Measurements from ENCODE around the gene AKAP10.
"Not testable (repeated sequence)": the region's sequence is repeated elsewhere in the genome, so short reads cannot be mapped to it uniquely, and the experiment has no call there.

The AKAP10 gene

DNA sequence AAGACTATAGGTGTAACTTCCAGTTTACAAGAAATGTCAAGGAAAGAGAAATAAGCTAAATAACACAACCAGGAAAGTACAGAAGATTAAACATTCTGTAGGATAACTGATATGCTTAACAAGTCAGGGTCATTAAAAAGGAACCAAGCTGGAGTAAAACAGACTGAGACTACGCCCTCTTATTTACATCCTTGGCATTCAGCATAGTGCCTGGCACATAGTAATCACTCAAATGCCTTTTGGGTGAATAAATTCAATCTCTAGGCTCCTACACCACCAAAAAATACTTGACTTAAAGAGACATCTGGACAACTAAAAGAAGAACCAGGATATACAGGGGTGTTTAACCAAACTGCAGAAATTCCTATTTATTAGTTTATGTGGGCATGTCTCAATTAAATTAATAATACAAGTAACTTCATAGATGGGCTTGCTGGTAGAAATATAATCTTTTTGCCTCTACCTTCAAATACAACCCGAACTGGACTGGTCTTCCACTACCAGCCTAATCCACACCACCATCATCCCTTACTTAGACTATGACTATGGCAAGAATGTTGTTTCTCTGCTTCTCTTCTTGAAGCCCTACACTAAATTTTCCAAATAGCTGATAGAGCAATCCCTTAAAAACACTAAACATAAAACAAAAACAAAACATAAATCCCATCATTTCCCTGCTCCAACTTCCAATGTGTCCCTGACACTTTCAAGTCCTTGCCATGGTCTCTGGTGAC, 62.2 kb downstream of the AKAP10 start:
- DNase-seq, result no peak

DNA sequence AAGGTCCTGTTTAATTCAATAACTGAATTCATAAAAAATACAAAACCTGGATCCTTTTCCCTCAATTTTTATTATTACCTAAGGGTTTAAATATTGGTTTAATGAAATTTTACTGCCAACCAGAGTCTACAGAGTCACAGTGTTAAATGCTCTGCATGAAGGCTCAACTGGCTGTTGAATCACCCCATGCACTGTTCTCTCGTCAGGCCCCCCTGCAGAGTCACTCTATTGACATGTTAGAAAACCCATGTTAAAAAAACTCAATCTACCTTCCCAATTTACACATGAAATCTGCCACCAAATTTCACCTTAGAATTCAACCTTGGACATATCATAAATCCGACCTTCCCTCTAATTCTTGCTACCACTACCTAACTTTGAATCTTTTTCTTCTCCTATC, 66.6 kb downstream of the AKAP10 start:
- DNase-seq, result no peak

DNA sequence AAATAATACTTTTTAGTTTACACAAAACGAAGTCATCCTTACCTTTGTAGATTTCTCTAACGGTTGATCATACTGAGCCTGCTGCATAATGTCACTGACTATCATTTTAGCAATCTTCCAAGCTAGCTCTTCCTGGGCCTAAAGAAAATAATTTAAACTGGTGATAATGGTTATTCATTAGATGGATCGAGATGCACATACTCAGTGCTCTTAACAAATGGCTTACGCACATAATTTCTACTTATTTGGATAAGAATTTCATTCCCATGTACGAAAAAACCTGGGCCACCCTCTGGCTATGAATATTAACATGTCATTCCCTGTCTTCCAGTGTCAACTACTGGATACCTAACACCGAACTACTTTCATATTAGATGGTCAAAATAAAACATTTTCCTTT, 68.5 kb downstream of the AKAP10 start:
- no peak for DNase-seq

DNA sequence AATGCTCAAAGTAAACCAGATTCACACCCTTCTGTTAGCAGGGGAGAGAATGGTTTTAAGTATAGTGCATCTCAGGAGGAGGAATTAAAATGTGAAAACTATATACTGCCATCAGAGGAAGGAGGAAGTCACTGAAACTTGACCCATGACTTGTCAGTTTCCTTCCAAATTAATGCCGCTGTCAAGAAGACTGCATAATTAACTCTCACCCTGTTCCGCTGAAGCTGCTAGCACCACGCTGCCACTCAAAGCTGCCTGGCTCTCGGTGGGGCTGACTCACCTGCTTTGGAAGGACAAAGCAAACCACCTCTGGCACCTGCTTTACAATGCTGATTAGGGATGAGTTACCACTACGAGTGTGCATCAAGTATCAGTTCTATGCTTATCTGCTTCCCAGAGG, 72.1 kb downstream of the AKAP10 start:
- DNase-seq, result no peak

DNA sequence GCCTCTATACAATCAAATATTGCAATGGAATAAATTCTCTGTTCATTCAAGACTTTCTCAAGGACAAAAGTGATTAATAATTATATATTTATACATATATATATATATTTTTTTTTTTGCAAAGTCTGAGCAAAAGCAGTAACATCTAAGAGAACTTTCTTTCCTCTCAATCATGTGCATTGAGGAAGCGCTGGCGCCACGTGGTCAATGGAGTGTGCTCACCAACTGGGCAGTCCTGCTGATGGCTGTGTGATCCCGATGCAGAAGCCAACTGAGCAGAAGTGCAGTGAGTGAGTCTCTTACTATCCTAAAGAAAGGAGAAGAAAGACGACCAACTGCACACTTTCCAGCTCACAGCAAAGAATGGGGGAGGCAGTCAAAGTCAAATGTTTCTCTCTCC, 72.7 kb downstream of the AKAP10 start:
- DNase-seq, result no peak

DNA sequence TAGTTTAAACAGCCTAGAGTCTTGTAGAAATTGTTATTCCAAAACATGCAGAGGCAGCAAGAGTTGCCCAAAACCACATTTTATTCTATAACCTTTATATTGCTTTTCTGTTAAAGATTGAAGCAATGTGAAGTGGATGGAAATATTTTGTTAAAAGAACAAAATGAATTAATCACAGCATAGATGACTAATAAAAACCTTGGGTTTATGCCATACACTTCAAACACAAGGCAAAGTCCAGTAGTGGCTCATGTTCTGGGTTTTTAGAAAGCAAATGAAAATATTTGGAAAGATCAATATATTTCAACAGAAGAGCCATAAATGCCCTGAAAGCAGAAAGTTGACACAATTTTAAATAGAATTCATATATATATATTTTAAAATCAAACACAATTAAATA, 73.2 kb downstream of the AKAP10 start:
- DNase-seq, result no peak

DNA sequence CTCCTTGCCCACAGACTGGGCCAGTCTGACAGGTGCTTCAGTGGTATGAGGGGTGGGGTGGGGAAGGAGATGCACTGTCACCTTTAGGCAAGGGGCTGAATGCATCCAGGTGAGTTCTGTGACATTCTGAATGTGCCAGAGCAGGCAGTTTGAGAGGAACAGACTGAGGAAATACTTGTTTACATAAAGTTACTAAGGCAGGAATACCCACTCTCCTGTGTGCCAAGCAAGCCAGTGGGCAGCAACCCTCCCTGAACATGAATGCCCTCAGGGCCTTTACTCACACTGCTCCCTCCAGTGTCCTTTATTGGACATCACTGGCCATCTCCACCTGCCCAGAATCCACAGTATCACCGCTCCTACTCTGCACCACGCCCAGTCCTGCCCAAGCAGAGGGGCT, 76.8 kb downstream of the AKAP10 start:
- DNase-seq, result no peak

DNA sequence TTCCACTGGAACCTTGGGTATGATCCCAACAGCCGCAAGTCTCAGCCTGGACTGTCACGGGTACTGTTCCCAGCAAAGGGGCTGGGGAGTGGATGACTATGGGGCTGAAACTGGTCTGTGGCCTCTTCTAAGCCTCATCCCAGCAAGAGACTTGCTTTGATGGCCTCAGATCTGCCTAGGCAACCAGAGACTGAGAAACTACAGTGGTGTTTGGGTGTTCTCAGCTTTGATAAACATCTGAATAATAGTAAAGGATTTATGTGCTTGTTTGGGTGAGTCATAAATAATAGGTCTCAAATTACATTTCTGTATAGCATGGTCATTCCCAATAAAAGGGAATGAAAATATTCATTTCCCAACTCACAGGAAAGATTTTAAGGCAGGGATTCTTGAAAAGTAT, 79.7 kb downstream of the AKAP10 start:
- DNase-seq, result no peak

DNA sequence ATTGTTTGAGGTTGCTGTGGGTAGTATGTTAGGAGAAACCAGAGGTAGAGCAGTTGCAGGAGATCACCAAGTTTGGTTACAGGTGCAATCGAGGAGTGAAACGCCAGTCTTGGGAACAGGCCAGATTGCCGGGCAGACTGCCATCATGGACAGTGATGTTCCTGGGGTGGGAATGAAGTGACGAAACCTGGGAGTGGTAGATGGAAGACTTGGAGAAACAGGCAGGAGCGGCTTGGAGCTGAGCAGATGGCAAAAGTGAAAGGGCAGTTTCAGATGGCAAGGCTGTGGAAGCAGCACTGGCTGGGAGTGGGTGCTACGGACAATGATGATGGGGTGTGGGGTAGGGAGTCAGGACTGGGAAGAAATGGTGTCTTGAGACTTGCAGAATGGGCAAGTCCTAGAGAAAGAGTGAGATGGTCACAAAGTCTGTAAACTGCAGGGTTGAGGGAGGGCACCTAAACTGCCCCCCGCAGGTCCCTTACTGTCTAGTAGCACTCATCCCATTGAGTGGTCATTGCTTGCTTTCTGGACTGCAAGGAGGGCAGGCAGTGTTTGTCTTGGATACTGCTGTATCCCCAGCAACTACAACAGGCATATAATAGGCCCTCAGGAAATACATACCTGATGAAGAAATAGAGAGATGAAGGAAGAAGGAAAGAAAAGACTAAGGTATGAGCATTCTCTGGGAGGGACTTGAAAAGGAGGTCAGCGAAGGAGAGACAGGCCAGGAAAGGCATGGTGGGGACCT, 80.4 kb downstream of the AKAP10 start:
- DNase-seq, result no peak

DNA sequence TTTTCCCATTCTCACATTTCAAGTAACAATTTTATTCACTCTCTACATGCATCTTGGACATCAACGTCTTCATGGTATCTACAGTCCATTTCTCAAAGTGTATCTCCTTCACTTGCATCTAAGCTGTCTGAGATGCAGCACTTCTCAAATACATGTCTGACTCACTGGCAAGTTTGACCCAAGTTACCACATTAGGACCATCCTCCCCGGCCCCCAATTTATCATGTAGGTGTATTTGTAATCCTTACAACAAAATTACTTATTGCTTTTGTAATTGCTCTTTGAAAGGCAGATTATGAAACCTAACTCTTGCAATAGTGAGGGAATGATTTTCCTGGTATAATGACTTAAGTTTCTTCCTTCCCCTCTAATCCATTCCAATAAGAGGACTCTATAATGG, 80.9 kb downstream of the AKAP10 start:
- DNase-seq, result no peak

DNA sequence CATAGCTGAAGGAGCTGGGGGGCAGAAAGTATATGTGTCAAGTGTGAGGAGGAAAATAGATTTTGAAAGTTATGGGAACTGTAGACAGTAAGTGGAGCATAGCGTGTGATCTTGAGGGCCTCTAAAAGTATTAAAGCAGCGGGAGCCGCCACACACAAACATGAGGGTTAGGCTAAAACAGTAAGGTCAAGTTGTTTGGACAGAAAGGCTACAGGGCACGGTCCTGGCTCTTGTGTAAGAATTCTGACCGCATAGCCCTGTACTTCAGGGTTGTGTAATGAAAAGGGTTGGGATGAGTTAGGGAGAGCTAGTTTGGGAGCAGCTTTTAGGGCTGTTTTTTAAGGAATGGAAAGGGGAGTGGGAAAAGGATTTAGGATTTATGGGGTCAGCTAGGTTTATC, 87.1 kb downstream of the AKAP10 start:
- not testable (repeated sequence) for DNase-seq

DNA sequence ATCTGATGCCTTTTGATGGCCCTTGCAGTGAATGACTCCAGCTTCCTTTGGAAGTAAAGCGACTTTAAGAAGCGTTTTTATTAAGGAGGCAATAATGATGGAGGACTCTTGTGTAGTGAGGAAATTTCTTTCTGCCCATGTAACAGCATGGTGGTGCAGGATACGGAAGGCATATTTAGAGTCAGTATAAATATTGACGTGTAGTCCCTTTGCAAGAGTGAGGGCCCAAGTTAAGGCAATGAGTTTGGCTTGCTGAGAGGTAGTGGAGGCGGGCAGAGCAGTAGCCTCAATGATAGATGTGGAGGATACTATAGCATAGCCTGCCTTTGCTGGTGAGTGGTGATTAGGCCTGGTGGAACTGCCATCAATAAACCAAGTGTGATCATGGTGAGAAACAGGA, 87.6 kb downstream of the AKAP10 start:
- not testable (repeated sequence) for DNase-seq

DNA sequence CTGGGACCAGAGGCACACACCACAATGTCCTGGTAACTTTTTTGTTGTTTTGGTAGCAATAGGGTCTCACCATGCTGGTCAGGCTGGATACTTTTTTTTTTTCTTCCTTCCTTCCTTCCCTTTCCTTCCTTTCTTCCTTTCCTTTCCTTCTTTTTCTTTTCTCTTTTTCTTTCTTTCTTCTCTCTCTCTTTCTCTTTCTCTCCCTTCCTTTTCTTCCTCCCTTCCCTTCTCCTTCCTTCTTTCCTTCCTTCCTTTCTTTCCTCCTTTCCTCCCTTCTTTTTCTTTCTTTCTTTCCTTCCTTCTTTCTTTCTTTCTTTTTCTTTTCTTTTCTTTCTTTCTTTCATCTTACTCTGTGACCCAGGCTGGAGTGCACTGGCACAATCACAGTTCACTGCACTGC, 91.5 kb downstream of the AKAP10 start:
- DNase-seq, result no peak

DNA sequence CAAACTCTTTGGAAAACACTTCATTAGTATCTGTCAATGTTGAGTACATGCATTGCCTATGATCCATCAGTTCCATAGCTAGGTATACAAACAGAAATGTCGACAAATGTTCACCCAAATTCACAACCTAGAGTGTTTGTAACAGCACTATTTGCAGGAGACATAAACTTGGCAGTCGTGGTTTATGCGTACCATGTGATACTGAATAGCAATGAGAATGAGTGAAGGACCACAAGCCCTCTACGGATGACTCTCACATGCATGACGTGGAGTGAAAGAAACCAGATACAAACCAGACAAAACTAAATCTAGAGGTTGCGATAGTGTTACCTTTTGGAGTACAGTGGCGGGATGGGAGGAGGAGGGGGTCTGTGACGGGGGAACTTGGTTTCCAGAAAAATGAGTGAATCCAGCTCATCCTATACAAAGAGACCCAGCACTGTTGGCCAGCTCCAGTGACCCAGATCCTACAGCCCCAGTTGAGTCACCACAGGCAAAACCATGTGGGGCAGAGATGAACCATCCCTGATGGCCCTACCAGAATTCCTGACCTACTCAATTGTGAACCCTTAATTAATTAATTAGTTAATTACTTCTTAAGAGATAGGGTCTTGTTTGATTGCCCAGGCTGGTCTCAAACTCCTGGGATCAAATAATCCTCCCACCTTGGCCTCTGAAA, 94.0 kb downstream of the AKAP10 start:
- DNase-seq, result no peak

DNA sequence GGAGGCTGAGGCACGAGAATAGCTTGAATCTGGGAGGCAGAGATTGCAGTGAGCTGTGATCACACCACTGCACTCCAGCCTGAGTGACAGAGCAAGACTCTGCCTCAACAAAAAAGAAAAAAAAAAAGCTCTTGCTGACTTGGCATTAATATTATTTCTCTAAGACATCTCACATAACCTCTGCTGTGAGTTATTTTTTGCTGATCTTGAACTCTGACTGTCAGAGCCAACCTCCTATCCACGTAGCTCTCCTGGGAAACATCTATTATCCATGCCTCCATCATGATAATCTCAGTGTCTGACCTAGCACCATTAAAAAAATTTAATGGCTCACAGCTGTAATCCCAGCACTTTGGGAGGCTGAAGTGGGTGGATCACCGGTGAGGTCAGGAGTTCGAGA, 97.2 kb downstream of the AKAP10 start:
- no peak for DNase-seq

DNA sequence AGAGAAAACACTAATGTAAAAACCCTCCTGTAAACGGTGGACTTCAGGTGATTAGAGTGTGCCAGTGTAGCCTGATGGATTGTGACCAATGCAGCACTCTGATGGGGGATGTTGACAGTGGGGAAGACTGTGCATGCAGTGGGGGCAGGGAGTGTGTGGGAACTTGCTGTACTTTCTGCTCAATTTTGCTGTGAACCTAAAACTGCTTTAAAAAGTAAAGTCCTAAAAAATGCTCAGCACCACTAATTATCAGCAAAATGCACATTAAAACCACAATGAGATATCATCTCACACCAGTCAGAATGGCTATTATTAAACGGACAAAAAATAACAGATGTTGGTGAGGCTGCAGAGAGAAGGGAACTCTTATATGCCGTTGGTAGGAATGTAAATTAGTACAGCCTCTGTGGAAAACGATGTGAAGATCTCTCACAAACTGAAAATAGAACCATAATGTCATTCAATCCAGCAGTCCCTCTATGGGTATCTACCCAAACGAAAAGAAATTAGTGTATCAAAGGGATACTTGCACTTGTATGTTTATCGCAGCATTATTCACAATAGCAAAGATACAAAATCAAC, 100.2 kb downstream of the AKAP10 start:
- no peak for DNase-seq

DNA sequence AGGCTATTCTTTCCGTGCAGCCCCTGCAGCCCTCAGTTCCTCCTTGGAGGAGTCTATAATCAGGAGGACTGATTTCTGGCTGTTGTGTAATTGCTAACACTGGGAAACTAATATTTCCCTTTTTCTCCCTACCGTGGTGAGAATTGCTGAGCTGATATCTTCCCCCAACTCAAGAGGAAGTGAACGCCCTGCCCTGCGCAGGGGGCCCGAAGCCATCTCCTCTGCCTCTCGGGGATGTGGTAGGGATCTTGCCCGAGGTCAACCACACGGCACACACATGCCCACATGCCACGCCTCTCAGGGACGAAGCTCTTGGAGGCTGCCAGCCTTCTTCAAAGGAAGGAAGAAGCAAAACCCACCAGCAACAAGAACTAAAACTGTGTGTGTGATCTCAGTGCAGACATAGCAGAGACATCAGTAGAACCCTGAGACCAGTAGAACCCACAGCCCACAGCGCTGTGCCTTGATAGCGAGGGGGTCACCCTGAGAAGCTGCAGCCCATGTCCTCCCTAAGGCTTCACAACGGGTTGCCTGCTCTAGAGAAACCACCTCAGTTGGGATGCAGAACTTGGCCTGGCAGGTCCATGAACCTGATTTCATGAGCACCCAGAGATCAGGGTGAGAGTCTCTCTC, 101.0 kb downstream of the AKAP10 start:
- peak; percentile 87 to 91 for DNase-seq

DNA sequence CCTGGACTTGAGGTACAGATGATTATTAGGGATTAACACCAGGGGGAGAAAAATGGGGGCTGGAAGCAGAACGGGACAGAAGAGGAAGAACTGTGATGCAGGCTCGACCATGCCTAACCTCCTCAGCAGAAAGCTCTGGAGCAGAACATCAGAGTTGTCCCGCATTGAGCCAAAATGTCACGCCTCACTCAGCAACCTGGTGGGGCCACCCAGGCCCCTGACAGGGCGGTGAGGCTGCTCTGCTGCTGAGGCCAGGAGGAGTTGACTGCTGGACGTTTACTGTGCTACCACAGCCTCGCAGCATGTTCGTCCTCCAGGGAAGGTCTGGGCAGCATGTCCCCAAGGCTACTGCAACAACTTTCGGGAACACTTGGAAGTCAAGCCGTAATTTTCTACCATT, 103.4 kb downstream of the AKAP10 start:
- DNase-seq, result no peak

DNA sequence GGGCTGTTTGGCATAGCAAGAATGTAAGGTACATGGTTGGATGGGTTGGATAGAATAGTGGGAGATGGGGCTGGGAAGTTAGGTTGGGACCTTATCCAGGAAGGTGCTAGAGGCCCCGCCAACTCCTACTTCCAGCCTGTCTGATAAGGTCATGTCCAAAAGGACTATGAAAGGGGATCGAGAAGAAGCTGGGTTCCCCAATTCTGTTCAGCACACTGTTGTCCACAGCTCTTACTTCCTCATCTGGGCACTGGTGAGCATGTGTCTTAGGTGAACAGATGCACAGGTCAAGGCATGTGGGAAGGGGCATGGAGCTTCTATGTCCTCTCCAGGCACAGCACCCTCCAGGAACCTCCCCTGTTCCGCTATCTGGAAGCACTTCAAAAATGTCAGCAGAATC, 104.3 kb downstream of the AKAP10 start:
- DNase-seq, result no peak

DNA sequence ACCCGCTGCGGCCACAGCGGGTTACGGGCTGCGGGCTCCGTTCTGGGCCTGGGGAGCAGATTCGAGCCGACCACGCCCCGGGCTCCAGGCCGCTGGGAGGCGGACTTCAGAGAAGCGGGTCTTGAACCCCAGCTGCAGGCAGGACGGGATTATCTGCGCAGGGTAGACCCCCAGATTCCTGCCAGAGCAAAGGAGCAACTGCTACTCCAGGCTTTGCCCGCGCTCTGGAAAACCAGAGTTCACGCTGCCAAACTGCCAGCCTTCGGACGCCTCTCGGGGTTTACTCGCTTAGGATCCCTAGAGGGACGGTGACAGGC, 109.6 kb downstream of the AKAP10 start:
- DNase-seq, result no peak

DNA sequence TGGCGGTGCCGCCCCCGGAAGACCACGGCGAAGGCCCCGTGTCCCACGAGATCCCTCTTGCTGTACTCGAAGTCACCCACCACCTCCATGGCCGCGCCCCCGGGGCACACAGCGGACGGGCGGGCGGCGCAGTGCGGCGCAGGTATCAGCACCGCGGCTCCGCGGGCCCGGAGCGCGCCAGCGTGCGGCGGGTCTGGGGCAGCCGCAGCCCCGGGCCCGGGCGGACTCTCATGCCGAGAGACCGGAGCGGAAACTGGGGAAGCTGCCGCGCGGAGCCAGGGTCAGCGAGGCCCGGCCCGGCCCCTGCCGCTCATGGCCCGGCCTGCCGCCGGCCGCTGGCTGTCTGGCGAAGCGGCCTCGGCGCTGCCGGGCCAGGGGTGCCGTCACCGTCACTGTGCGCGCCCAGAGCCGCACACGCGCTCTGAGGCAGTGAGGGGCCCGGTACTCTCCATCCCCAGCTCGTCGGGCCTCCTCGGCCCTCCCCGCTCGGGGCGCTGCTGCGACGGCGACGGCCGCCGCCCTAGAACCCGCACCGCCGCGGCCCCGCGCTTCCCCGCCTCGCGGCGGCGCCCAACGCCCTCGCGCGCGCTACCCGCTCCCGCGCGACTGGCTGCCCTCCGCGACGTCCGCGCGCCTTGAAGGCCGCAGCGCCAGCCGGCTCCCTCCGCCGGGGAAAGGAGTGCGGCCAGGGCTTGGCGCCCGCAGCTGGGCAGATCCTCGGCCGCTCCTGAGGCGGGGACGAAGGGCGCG, 110.1 kb downstream of the AKAP10 start, which contains the start of gene ULK2:
TSS of gene ULK2 (minus strand) at position 608 of the 750 bp plus-strand sequence. CDS start at position 89, 519 bp downstream.
- no peak for DNase-seq

DNA sequence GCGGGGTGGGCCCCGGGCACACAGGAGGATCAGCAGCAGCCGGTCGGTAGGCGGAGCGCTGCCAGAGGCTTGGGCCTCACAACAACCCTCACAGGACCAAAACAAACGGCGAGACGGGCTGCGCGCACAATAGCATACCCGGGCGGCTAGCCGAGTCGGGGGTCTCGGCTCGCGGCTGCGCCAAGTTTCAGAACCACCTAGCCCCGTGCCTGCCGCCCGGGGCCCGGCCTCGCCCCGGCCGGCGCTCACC, 110.6 kb downstream of the AKAP10 start:
- no peak for DNase-seq

DNA sequence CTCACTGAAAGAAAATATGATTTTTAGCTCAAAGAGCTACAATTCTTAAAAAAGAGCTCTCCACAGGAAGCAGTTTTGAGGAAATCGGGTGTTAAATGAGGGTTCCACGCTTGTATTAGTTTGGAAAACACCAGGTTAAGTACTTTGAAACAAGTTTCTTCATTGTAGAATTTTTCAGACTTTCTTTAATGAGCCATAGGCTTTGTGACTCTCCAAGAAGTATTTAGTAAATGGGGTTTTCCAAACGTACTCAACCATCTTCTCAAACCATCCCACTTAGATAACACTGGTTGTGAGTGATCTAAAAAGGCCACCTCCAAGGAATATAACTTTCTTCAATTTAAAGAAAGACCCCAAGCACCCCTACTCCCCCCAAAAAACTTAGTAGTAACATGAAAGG, 112.6 kb downstream of the AKAP10 start:
- no peak for DNase-seq
